Lower leg skin (tissue), 3 donors: ENCODE data around the gene NR1D1.

Source experiments
- POLR2A ChIP-seq, 2 donors: fragments of 450-650 bp; IDR thresholded peaks; one replicate each; pipeline ENCODE4 v1.6.1; 2016 to 2017; ENCODE audit warnings: antibody characterized with exemption in 2 of 2, mild to moderate bottlenecking in 1 of 2, moderate library complexity in 1 of 2
- TF ChIP-seq, protein P1 (sequence below), 3 donors: fragments of 450-650 bp; IDR thresholded peaks; one replicate each; pipeline ENCODE4 v1.5.1; 2016; ENCODE audit warnings: antibody characterized with exemption in 3 of 3, mild to moderate bottlenecking in 3 of 3, moderate library complexity in 2 of 3

DNA sequence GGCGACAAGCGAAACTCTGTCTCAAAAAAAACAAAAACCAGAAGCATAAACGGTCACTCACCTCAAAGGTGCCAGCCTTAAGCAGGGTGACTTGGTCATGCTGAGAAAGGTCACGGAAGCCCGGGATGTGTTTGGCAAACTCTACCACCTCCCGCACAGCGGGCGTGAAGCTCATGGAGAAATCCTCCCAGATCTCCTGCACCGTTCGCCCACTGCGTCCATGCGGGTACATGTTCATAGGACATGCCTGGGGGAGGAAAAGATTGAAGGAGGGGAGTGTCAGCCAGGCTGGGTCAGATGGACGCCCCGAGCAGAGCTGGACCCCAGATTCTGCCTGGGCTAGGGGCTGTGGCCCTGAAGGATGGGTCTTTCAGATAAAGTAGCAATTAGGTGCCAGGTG is 5.5 kb downstream of the NR1D1 start:
- TF ChIP-seq, protein P1, sequence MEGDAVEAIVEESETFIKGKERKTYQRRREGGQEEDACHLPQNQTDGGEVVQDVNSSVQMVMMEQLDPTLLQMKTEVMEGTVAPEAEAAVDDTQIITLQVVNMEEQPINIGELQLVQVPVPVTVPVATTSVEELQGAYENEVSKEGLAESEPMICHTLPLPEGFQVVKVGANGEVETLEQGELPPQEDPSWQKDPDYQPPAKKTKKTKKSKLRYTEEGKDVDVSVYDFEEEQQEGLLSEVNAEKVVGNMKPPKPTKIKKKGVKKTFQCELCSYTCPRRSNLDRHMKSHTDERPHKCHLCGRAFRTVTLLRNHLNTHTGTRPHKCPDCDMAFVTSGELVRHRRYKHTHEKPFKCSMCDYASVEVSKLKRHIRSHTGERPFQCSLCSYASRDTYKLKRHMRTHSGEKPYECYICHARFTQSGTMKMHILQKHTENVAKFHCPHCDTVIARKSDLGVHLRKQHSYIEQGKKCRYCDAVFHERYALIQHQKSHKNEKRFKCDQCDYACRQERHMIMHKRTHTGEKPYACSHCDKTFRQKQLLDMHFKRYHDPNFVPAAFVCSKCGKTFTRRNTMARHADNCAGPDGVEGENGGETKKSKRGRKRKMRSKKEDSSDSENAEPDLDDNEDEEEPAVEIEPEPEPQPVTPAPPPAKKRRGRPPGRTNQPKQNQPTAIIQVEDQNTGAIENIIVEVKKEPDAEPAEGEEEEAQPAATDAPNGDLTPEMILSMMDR (IDR thresholded peaks at IDR 0.05), result no peak
- TF ChIP-seq POLR2A (IDR thresholded peaks at IDR 0.05), result no peak
